Activated CD4-positive, alpha-beta T cell treated with anti-CD3 and anti-CD28 coated beads, Interleukin-10, Interleukin-2, amounts not matched to agents 100 ng/mL and 50 ng/mL, durations not matched to agents 16 hours and 8 hours (primary cell): ENCODE measurements around the gene GSTM2.

Experiments used
- DNase-seq: peaks from one replicate; pipeline ENCODE4 v3.0.0-alpha.2; 2020

GSTM2 gene

GRCh38 chr1:109630081-109630897 lies 37.6 kb upstream of the GSTM2 start:
- DNase-seq, result no peak

DNA sequence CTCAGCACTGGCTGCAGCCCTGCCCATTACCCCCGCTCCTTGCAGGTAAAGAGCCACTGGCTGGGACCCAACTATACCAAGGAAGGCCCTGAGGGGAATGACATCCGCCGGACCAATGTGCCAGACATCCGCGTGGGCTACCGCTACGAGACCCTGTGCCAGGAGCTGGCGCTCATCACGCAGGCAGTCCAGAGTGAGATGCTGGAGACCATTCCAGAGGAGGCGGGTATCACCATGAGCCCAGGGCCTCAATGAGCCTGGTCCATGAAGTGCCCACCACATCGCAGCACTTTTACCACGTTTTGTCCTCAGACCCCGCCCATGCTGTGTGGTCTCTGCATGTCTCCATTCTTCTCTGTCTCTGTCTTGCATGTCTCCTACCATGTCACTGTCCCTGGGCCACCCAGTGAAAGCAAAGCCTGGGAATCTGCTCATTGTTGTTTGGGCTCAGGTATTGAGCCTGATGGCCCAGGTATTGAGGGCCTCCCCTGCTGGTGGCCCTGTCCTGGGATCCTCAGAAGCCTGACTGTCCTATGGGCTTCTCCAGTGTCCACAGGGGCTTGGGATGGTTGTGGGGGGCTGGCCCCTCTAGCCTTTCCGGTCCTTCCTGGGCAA lies 36.9 kb upstream of the GSTM2 start:
- no peak for DNase-seq

DNA sequence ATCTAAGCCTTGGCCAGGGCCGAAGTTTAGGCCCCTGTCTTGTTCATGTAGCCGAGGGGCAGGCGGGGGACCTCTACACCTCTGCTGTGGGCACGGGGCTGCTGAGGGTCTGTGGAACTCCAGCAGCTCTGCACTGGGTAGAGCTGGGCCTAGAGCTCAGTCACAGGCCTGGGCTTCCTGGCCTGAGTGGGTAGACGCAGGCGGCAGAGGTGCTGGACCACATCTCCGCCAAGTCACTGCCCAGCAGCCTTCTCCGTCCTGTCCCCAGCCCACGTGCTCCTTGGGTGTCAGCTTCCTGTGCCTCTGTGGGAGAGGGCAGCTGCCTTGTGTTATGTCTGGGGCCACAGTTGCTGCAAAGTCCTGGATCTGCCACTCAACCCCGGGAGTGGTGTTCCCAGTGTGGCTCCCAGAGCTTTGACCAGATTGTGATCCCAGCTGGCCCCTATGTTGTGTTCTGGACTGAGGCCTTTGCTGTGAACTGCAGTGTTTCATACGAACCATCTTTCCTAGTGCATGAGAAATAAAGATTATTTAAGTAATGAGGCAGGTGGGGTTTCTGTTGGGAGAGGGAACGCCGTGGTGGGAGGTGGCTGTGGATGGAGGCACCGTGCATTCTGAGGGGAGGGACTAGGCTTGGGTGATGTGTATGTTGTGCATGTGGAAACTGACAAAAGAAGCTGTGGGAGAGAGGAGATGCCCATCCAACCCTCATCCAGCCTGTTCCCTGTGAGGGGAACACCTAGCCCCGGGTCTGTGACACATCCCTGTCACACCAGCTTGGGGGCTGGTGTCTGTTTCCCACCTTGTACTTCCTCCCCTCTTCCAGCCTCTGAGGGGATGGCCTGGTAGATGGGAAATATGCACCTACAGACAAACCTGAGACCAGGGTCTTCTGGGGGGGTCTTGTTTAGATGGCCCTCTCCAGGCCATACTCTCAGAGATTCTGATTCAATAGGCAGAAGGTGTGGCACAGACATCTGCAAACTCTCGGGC lies 36.0 kb upstream of the GSTM2 start:
- no peak for DNase-seq

DNA sequence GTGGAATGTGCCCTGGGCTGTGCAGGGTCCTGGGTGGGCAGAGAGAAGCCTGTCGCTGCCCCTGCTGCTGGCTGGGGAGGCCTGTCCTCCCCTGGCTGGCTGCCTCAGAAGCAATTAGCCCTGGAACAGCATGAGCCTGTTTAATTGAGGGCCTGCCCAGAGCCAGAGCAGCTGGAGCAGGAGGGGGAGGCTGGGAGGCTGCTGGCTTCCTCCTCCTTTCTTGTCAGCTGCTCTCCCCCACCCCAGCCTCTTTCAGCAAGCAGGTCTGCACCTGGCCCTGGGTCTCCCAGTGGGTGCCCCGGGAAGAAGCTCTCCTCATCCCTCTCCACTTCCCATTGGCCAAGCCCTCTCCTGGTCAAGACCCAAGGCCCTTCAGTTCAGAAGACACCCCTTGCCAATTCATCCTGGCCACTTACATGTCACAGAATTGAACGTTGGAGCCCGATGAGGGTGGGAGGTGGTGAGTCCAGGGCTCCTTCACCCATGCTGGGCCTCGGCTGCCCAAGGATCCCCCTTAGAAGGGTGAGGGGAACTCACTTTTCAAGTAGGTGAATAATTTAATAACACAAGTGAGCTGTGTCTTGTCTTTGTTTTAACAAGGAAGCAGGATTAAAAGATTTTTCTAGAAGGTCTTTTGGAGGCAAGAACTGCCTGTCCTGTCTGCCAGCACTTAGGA lies 35.0 kb upstream of the GSTM2 start:
- no peak for DNase-seq

DNA sequence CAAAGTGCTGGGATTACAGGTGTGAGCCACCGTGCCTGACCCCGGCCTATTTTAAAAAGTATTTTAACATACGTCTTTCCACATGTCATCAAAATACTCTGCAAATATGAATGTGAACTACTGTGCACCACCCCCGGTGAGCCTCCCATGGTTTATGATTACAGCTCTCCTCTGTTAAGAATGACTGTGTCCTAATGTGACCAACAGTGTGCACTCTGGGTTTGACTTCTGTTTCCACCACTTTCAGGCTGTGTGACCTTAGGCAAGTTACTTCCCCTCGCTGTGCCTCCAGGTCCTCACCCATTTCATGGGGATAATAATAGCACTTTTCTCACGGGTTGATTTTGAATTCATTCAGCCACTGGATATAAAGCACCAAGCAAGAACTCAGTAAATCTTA lies 33.6 kb upstream of the GSTM2 start:
- DNase-seq, result no peak

DNA sequence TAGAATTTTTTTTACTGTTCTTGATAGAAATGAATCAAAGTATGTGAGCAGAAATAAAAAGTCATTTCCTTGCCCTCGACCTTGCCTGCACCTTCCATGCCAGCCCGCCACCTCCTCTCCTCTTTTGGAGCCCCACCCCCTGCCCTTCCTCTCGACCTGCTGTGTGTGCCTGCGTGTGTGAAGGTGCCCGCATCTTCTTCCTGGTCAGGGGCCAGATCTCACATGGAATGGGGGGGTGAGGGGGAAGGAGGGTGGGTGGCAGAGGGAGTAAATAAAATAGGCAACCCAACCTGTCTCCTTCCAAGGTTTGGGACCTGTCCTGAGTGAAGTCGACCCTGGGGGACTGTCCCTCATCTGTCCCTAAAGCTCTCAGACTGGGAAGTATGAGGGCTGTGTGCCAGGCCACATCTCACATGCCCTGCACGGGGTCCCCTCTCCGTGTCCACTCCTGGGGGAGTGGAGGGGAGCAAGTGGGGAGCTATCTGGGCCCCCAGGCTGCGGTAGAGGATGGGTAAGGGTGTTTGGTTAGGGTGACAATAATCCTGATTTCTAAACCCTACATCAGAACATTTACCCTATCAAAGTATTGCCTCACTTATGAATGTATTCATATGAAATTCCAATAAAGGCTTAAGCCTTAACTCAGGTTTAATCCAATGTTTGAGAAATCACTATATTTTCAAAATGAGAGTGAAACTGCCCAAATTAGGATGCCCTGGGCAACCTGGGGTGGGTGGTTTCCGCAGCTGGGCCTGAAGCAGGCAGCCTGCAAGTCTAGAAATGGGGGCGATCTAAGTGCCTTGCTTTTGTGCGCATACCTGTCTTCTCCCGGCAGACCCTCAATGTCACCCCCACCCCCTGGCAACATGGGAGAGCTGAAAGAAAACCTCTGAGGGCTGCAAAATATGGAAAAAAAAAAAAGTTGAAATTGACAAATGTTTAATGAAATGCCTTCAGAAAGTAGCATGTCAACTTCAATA lies 32.8 kb upstream of the GSTM2 start:
- DNase-seq, result no peak

DNA sequence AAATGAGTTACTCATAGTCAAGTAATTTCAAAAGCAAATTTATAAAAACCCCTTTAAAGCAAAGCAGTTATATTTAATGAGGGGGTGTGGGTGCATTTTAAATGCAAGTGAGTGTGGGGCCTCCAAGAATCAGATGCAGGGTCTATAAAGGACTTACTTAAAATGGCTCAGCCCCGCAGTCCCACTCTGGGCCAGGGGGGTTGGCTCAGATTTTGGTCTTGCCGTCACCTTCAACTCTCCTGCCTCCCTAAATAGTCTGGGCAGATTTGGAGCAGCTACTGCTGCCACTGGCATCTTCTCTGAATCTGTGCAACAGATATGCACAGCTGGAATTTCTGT lies 32.0 kb upstream of the GSTM2 start:
- no peak for DNase-seq

DNA sequence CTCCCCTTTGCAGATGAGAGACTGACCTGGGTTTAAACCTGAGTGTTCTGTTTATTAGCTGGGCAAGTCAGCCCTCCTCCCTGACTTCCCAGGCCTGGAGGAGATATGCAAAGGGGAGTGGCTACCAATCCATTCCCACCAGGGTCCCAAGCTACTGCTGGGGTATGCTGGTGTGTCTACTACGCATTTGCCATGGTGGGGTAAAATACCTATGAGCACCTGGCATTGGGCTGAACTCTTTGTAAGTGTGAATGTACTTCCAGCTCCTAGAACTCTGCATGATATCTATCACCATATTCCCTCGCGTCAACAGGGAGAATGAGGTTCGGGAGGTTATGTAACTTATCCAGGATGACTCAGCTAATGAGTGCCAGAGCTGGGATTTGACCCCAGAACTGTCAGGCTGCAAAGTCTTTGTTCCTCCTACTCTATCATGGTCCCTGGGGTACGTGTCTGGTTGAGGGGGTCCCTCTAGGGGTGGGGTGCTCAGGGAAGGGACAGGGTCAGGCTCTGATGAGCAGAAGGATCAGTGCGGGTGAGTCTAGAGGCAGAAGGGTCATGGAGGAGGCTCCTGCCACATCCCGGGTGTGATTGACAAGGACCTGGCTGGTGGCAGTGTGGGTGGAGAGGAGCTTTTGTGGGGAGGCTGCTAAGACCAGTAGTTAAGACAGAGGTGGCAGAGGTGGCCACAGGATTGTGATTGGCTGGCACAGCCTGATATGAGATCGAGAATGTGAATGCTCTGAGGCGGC lies 31.5 kb upstream of the GSTM2 start:
- no peak for DNase-seq

GRCh38 chr1:109637446-109637845 lies 30.4 kb upstream of the GSTM2 start:
- DNase-seq, result no peak

DNA sequence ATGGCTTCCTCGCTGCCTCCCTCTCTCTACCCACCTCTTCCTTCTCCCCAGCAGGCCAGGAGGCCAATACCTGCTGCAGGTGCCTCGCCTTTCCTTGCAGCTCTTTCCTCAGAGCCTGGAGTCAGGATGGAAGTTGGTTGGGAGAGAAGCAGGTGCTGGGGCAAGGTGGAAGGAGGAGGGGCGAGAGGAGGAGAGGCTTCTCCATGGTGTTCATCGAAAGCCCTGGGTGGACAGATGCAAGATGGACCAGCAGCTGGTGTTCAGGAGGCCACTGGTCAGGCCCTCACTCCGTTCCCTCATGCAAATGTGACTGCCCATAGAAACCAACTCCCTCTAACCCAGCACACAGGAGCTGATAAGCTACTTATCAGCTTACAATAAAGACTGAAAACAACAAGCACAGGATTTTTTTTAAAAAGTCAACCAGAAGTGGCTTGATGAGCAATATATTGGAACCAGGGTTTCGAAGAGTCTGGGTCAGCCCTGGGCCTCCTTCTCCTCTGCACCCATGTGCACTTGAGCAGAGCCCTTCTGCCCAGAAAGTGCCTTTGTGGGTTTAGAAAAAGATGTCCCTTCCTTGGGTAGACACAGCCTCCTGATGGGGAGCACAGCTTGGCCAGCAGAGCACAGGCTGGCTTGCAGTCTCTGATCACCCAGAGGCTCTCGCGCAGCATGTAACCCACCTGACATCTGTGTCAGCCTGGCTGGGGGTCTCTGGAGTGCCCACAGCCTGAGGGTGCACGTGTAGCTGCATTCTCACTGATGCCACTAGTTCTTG lies 28.6 kb upstream of the GSTM2 start:
- no peak for DNase-seq

DNA sequence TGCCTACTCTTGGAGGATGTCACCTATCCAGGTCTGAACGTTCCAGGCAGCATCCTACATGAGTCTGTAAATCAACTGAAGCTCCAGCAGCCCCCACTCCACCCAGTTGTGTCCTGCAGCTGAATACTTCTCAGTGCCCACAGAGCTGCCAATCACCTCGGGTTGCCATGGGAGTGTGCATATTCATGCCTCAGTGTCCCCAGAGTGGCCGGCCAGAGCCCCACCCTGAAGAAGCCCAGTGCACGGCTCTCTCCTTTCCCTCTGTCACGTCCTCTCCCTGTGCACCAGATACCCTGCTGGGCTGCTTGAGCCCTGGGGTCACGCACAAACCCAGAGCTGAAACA lies 28.0 kb upstream of the GSTM2 start:
- no peak for DNase-seq

DNA sequence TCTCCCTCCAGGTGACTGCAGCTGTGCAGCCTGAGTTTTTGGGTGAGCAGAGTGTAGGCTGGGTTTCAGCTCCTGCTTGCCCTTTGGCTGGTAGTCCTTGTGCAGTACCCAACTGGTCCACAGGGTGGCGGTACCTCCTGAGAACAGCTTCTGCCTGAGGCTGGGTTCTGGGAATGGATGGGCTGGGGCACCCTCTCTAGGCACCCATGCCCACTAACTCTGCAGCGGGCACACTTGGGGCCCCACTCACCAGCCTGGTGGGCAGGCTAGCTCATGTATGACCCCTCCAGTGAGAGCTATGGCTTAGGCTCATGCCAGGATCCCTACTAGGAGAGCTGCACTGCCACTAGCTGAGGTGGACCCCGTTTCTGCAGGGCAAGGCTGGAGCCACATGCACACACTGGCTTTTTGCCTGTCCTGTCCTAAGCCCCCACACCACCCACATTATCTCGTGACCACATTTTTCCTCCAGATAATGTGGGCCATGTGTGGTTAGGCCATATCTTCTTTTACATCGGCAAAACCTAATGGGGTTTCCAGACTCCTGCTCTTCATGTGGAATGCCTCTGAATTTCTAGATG lies 27.5 kb upstream of the GSTM2 start:
- DNase-seq, result peak; percentile 90

- no peak for DNase-seq
Observed at GRCh38 chr1:109641078-109641740, 26.6 kb upstream of the GSTM2 start.

DNA sequence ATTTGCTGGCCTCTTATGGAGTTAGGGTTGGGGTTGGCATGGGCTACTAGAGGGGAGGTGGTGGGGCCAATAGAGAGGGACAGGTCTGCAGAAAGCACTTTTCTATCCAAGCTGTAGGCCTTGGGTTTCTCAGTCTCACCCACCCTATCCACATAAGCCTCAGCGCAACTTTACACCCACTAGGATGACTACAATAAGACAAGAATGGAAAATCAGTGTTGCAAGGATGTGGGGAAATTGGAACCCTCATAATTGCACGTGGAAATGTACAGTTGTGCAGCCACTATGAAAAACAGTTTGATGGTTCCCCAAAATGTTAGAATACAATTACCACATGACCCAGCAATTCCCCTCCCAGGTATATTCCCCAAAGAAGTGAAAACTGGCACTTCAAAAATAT lies 26.0 kb upstream of the GSTM2 start:
- DNase-seq, result no peak

GRCh38 chr1:109642626-109643025 lies 25.2 kb upstream of the GSTM2 start:
- DNase-seq, result no peak

DNA sequence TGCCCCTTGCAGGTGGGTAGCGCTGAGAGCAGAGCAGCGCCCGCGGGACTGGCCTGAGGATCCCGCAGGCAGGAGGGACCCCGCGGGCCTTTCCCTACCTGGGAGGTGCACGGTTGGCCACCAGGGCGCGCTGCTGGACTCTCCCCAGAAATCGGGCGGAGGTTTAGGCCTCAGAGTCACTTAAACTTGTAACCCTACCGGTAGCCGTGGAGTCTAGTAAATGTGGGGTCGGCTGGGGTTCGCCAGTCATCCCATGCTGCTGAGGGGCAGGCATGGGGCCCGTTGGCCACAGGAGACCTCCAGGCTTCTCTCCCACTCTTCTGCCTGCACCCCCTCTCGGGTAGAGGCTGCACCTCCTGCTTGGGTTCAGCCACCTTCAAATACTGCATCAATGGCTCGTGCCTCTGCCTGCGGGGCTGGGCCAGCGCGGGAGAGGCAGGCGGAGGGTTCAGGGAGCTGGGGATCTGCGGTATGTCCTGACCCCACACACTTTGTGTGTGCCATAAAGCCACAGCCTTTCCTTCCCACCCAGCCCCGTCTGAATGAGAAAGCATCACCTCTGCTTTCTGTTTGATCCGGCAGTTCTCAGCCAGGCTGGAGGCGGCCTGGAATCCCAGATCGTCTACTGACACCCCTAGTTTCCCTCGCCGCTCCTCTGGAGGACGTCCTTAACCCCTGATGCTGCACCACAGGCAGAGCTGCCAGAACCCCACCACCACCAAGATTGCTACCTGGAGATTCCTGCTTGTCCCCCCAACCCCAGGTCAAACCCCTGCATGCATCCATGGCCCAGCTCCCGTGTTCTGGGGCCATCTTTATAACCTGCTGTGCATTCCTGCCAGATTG lies 24.2 kb upstream of the GSTM2 start:
- DNase-seq, result peak; percentile 86

- DNase-seq, result no peak
Observed at GRCh38 chr1:109644670-109645069, 23.2 kb upstream of the GSTM2 start.

DNA sequence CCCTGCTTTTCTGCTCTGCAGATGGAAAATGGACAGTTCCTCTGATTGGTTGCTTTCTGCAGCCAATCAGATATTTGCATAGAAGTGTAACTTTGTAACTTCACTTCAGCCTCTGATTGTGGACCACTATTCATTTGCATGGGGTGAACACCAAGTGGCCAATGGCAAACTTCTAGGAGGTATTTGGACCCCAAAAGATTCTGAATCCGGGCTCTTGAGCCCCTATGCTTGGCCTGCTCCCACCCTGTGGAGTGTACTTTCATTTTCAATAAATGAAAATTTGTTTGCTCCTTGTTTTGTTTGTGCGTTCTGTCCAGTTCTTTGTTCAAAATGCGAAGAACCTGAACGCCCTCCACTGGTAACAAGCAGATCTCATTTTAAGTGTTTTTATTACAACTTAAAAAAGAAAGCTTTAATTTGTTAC lies 18.4 kb upstream of the GSTM2 start:
- DNase-seq, result no peak
